KG1 (cell line): ENCODE results near the gene CHL1.
"Not testable (repeated sequence)": the region's sequence is repeated elsewhere in the genome, so short reads cannot be mapped to it uniquely, and the experiment has no call there.

ENCODE experiments used
- DNase-seq: peaks from one replicate; lab custom pipeline; 2025; lab: John Stamatoyannopoulos, UW

CHL1 gene

DNA sequence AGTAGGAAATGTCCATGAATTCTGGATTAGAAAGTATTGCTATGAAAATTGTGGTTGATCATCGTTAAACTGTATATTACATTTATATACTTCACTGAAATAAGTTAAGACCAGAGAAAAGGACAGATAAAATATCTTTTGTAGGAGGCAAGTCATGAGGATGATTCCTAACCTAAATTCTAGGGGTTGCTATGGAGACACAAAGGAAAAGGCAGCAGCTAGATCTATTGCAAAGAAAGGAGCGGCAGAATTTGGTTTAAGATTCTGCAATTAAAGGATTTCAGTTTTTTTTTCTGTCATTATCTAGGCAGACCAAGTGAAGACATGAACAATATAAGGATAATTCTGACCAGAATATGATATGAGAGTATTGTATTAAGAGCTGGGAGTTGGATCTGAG lies 136.1 kb downstream of the CHL1 start:
- no peak for DNase-seq

DNA sequence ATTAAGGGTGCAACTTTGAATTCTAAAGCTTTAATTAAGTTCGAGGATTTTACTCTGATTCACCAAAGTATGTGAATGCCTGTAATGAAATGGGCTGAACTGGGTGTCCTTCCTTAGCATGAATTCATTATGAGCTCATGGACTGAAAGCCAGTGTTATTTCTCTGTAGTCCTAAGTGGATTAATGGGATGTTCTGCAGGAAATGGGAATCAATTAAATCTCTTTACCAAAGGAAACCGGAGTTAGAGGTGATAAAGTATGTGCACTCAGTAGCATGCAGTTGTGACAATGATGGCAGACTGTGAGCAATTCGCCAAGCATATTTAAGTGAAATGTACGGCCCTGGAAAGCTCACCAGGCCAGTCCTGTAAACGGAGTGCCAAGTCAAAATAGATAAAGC lies 138.7 kb downstream of the CHL1 start:
- no peak for DNase-seq

GRCh38 chr3:339351-339750 lies 142.8 kb downstream of the CHL1 start:
- no peak for DNase-seq

DNA sequence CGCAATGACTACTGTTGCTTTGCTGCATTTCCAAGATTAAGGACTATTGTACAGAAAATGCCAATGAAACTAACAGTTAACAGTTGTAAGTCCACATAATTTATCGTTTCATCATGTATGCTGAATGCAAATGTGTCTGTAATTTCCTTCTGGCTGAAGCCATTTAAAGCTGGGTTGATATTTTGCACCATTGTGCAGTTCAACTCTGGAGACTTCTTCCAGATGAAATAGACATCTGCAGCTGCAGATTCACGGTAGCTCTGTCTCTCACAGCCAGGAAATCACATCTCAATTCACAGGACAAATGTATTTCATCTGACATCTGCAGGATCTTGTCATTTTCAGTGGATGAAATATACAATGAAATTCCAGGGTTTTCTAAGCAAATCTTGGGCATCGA lies 145.4 kb downstream of the CHL1 start:
- no peak for DNase-seq

- no peak for DNase-seq
Measured at GRCh38 chr3:346186-346585, 149.6 kb downstream of the CHL1 start.

- no peak for DNase-seq
Measured at GRCh38 chr3:347581-347980, 151.0 kb downstream of the CHL1 start.

GRCh38 chr3:350871-351371 lies 154.4 kb downstream of the CHL1 start:
- DNase-seq: no peak

- DNase-seq: no peak
Measured at GRCh38 chr3:352599-352998, 156.0 kb downstream of the CHL1 start.

- no peak for DNase-seq
Measured at GRCh38 chr3:353191-353739, 156.7 kb downstream of the CHL1 start.

DNA sequence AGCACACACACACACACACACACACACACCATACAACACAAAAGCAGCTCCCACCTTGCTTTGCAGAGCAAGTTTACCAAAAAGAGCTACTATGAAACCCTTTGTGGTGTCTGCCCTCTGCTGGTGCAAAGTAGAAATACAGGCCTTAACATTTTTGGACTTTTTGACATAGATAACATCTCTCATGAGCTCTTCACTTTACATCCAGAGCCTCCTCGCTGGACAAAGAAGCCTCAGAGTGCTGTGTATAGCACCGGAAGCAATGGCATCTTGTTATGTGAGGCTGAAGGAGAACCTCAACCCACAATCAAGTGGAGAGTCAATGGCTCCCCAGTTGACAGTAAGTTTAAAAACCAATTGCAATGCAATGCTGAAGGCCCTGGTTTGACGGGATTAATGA lies 157.9 kb downstream of the CHL1 start:
- peak; percentile 19 for DNase-seq

- no peak for DNase-seq
Measured at GRCh38 chr3:355622-356021, 159.1 kb downstream of the CHL1 start.

GRCh38 chr3:356952-357351 lies 160.4 kb downstream of the CHL1 start:
- DNase-seq: no peak

GRCh38 chr3:359672-360071 lies 163.1 kb downstream of the CHL1 start:
- DNase-seq: no peak

DNA sequence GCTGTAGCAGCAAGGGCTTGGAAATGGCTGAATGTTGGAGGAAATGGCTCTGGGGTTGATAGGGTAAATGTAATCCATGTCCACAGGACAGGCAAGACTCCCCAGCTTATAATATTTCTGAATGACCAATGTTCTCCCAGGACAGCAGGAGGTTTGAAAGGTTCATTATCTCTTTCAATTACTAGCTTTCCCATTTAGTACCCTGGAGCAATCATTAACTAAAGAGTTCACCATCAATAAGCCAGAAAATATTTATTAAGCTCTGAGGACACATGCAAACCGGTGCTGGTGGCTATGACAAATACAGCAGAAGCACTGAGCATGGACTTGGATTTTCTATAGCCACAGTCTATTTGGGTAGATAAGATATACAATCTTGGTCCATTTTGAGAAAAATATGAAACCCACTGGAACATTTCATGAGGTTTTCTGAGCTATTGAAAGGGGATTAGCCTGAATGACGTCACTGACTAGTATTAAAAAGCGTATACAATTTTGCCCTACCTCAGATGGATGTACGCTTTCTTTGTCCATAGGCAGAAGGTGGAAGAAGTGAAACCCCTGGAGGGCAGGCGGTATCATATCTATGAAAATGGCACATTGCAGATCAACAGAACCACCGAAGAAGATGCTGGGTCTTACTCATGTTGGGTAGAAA lies 166.2 kb downstream of the CHL1 start:
- DNase-seq: no peak

GRCh38 chr3:364287-364686 lies 167.7 kb downstream of the CHL1 start:
- no peak for DNase-seq

DNA sequence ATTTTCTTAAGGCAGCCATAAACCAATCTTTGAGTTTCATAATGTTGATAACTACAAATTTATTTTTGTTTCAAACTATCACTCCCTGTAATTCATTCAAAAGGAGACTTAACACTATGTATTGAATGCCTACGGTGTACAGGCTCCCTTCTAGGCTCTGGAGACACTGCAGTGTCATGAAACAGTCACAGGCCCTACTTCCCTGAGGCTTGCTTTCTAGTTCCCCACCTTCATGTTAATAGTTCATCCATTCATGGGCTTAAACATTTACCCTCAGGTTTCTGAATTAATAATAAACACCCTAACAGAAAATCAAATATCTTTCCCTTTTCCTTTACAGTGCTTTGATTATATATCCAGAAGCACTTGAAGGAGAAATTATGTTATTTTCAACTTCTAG lies 168.7 kb downstream of the CHL1 start:
- no peak for DNase-seq

GRCh38 chr3:366253-366652 lies 169.7 kb downstream of the CHL1 start:
- not testable (repeated sequence) for DNase-seq

- DNase-seq: no peak
Measured at GRCh38 chr3:373193-373779, 176.7 kb downstream of the CHL1 start.

- DNase-seq: no peak
Measured at GRCh38 chr3:374459-374858, 177.9 kb downstream of the CHL1 start.

- DNase-seq: peak; percentile 2
Measured at GRCh38 chr3:377158-377561, 180.6 kb downstream of the CHL1 start.

- DNase-seq: no peak
Measured at GRCh38 chr3:380801-381200, 184.2 kb downstream of the CHL1 start.

- DNase-seq: no peak
Measured at GRCh38 chr3:385151-385550, 188.6 kb downstream of the CHL1 start.

- no peak for DNase-seq
Measured at GRCh38 chr3:394775-395174, 198.2 kb downstream of the CHL1 start.

DNA sequence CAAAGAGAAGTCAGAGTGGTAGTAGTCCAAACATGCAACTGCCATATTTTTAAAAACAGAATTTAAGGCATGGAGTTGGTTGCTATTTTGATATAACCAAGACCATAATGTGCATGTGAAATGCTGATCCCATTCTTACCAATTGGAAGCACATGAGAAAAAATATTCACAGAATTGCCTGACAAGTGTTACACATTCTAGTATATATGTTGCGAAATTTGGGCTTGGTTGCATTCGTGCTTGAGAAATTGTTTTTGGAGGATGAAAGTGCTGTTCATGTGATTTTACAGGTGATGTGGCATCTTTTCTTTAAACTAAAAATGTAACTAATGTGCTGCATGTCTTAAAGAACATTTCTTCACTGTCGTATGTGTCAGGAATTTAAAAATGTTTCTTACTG lies 199.7 kb downstream of the CHL1 start:
- DNase-seq: no peak
